C4-2B (cell line): ENCODE results near the gene SSTR4.

Source experiments
- ZFX ChIP-seq: fragments of 450-650 bp; IDR thresholded peaks from 2 replicates; pipeline ENCODE4 v1.6.1; 2017
- TF ChIP-seq, protein P1 (sequence below): fragments of 450-650 bp; conservative IDR thresholded peaks from 2 replicates; pipeline ENCODE4 v1.5.1; 2017; ENCODE audit warnings: mild to moderate bottlenecking

DNA sequence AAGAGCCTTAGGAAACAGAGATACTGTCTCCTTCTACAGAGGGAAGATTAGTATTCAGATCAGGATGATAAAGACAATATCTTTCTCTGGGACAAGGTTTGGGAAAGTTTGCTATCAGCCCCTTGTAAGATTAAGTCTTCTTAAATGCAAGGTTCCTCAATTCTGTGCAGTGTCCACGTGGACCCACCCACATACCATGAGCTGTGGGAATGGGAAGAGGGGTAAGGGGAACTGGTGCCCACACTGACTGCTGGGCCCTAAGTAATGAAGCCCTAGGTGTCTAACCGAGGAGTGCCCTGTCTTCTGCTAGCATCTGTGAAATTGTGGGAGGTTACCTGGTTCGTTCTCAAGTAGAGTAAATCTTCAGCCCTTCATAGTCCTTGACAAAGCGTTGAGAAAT lies 5.8 kb upstream of the SSTR4 start:
- TF ChIP-seq, protein P1, sequence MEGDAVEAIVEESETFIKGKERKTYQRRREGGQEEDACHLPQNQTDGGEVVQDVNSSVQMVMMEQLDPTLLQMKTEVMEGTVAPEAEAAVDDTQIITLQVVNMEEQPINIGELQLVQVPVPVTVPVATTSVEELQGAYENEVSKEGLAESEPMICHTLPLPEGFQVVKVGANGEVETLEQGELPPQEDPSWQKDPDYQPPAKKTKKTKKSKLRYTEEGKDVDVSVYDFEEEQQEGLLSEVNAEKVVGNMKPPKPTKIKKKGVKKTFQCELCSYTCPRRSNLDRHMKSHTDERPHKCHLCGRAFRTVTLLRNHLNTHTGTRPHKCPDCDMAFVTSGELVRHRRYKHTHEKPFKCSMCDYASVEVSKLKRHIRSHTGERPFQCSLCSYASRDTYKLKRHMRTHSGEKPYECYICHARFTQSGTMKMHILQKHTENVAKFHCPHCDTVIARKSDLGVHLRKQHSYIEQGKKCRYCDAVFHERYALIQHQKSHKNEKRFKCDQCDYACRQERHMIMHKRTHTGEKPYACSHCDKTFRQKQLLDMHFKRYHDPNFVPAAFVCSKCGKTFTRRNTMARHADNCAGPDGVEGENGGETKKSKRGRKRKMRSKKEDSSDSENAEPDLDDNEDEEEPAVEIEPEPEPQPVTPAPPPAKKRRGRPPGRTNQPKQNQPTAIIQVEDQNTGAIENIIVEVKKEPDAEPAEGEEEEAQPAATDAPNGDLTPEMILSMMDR, result no peak
- TF ChIP-seq ZFX, result no peak
